Activated CD4-positive, alpha-beta T cell treated with anti-CD3 and anti-CD28 coated beads, Interleukin-2, amount 10 ng/mL, durations not matched to agents 24 days and 14 days (primary cell): ENCODE data around the gene TUBG2. TPM values are rescaled to one million over a fixed set of nuclear protein-coding genes. Genes with fewer than 3 reads are reported as not detected.

Experiments
- DNase-seq: peaks from one replicate; pipeline ENCODE4 v3.0.0; 2022
- H3K27ac Mint-ChIP-seq: one replicate; pipeline ENCODE4 v1.8.0; 2022; ENCODE audit warnings: mild to moderate bottlenecking, mixed read lengths
- H3K27me3 Mint-ChIP-seq: one replicate; pipeline ENCODE4 v1.8.0; 2022; ENCODE audit warnings: mixed read lengths
- H3K36me3 Mint-ChIP-seq: one replicate; pipeline ENCODE4 v1.8.0; 2022; ENCODE audit warnings: low read depth, mild to moderate bottlenecking, mixed read lengths
- H3K4me1 Mint-ChIP-seq: one replicate; pipeline ENCODE4 v1.8.0; 2021; ENCODE audit warnings: mixed read lengths
- H3K4me3 Mint-ChIP-seq: one replicate; pipeline ENCODE4 v1.8.0; 2022; ENCODE audit warnings: mild to moderate bottlenecking, moderate library complexity, mixed read lengths
- H3K9me3 Mint-ChIP-seq: one replicate; pipeline ENCODE4 v1.8.0; 2021; ENCODE audit warnings: mixed read lengths
- intact Hi-C: fragments of 100-400 bp; cut with micrococcal nuclease; formaldehyde crosslinking; loops from one replicate; pipeline ENCODE4 v1.15.1; 2023
- total RNA-seq: library from RNA; stranded (reverse); gene quantifications from 2 replicates; pipeline ENCODE4 v1.2.3, GENCODE V29; 2022

TUBG2 gene
- total RNA-seq, 1 donor from 2014 or later: 12.9 TPM

DNA sequence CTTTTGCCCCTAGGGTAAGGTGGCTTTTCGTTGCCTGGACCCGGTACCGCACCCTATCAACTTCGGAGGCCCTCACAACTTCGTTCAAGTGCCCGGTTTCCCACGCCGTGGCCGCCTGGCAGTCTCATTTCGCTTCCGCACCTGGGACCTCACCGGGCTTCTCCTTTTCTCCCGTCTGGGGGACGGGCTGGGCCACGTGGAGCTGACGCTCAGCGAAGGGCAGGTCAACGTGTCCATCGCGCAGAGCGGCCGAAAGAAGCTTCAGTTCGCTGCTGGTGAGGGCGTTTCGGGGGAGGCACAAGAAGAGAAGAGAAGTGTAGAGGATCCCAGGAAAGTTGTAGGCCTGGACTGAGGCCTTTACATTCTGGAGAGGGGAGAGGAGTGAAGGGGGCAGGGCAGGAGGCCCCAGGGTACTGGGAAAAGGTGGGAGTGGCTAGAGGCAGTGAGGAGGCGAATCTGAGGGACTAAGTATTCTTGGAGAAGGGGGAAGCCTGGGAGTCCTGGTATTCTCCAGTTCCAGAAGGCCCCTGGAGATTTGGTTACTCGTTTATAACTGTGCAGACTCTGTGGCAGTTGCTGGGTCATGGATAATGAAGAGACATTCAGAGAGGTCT lies 28.7 kb downstream of the TUBG2 start:
- Mint-ChIP-seq H3K27ac (no peak overlapping the region), H3K27me3 (peaks cover 11% of the 10 kb centered on the region), H3K36me3 (no peaks in the 10 kb centered on the region), H3K4me1 (peaks cover 9% of the 10 kb centered on the region), H3K9me3 (no peaks in the 10 kb centered on the region), H3K4me3 (no peak overlapping the region)
- intact Hi-C loops: no loop called here
- DNase-seq: no peak

DNA sequence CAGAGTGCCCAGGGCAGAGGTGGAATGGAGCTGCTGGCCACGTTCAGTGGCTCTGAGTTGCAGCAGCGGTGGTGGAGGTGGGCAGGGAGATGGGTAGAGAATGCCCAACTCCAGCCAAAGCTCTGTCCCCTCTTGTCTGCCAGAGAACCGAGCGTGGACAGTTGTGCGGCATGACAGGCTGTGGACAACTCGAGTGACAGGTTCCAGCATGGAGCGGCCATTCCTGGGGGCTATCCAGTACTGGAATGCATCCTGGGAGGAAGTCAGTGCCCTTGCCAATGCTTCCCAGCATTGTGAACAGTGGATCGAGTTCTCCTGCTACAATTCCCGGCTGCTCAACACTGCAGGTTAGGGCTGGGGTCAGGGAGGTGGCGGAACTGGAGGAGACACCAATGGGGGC lies 31.5 kb downstream of the TUBG2 start:
- no peak overlapping the region for H3K4me3 Mint-ChIP-seq
- no peak overlapping the region for H3K27ac Mint-ChIP-seq
- no peaks in the 10 kb centered on the region for H3K9me3 Mint-ChIP-seq
- intact Hi-C loops: no loop called here
- no peaks in the 10 kb centered on the region for H3K27me3 Mint-ChIP-seq
- no peak for DNase-seq
- H3K4me1 Mint-ChIP-seq: no peaks in the 10 kb centered on the region
- no peaks in the 10 kb centered on the region for H3K36me3 Mint-ChIP-seq

DNA sequence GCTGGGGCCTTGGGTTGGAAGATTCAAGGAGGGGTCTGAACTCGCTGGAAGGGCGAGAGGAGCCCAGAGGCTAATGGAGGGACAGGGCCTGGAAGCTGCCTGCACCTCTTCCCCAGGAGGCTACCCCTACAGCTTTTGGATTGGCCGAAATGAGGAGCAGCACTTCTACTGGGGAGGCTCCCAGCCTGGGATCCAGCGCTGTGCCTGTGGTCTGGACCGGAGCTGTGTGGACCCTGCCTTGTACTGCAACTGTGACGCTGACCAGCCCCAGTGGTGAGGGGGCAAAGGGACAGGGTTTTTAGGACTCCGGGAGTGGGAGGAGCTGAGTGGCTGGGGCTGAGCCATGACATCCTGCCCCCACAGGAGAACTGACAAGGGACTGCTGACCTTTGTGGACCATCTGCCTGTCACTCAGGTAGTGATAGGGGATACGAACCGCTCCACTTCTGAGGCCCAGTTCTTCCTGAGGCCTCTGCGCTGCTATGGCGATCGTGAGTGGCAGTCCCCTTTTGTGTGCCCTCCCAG lies 32.0 kb downstream of the TUBG2 start:
- DNase-seq: no peak
- Mint-ChIP-seq H3K36me3 (no peaks in the 10 kb centered on the region), H3K4me3 (no peak overlapping the region), H3K4me1 (no peaks in the 10 kb centered on the region), H3K27me3 (no peaks in the 10 kb centered on the region), H3K27ac (no peak overlapping the region), H3K9me3 (no peaks in the 10 kb centered on the region)
- intact Hi-C loops: no loop called here

DNA sequence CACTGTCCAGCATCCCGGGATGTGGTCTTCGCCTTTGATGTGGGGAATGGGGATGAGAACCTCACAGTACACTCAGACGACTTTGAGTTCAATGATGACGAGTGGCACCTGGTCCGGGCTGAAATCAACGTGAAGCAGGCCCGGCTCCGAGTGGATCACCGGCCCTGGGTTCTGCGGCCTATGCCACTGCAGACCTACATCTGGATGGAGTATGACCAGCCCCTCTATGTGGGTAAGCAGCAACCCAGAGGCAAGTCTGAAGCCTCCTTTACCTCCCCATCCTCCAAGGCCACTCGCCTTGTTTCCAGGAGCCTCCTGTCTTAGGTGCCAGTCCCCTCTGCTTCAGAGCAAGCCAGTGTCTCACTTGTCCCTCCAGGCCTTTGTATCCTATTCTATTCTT lies 33.4 kb downstream of the TUBG2 start:
- Mint-ChIP-seq H3K27me3 (no peaks in the 10 kb centered on the region), H3K36me3 (no peaks in the 10 kb centered on the region), H3K9me3 (no peaks in the 10 kb centered on the region), H3K4me1 (no peaks in the 10 kb centered on the region), H3K27ac (no peak overlapping the region), H3K4me3 (no peak overlapping the region)
- intact Hi-C loops: no loop called here
- DNase-seq: no peak

DNA sequence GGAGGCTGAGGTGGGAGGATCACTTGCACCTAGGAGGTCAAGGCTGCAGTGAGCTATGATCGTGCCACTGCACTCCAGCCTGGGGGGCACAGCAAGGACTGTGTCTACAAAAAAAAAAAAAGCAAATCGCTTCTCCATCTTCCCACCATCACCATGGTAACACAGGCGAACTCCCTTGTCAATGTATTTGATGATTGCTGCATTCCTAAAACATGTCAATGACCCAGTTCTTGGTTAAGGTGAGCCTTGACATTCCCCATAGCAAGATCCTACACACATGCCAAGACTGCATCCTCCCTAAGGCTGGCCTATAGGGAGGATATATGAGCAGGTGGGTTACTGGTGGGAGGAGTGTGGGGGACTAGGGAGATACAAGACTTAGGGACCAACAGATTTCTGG lies 35.4 kb downstream of the TUBG2 start:
- Mint-ChIP-seq H3K27me3 (no peaks in the 10 kb centered on the region), H3K27ac (no peak overlapping the region), H3K9me3 (no peaks in the 10 kb centered on the region), H3K4me3 (no peak overlapping the region), H3K4me1 (no peaks in the 10 kb centered on the region), H3K36me3 (peaks cover 2% of the 10 kb centered on the region)
- intact Hi-C loops: no loop called here
- DNase-seq: no peak

DNA sequence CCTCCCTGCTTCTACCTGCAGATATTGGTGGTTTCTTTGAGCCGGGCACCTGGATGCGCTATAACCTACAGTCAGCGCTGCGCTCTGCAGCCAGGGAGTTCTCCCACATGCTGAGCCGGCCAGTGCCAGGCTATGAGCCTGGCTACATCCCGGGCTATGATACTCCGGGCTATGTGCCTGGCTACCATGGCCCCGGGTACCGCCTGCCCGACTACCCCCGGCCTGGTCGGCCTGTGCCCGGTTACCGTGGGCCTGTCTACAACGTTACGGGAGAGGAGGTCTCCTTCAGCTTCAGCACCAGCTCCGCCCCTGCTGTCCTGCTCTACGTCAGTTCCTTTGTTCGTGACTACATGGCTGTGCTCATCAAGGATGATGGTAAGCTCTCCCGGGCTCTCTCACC lies 36.4 kb downstream of the TUBG2 start:
- Mint-ChIP-seq H3K4me1 (no peaks in the 10 kb centered on the region), H3K36me3 (peaks cover 3% of the 10 kb centered on the region), H3K4me3 (no peak overlapping the region), H3K9me3 (no peaks in the 10 kb centered on the region), H3K27ac (no peak overlapping the region), H3K27me3 (no peaks in the 10 kb centered on the region)
- intact Hi-C loops: no loop called here
- DNase-seq: no peak

DNA sequence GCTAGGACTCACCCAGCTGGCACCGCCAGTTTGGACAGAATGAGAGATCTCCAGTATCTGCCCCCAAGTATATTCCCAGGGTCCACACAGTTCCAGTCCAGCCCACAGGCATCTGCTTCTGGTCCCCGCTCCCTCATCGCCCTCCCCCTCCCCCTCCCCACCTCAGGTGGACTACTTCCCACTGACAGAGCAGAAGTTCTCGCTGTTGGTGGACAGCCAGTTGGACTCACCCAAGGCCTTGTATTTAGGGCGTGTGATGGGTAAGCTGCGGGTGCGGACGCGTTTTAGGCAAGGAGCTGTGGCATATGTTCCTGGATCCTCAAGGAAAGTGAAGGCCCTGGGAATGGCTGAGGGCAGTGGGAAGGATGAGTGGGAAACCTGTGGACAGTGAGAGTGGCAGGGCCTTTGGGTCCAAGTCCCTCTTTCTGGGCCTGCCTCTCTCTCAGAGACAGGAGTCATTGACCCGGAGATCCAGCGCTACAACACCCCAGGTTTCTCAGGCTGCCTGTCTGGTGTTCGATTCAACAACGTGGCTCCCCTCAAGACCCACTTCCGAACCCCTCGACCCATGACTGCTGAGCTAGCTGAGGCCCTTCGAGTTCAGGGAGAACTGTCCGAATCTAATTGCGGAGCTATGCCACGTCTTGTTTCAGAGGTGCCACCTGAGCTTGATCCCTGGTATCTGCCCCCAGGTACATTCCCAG lies 38.2 kb downstream of the TUBG2 start:
- Mint-ChIP-seq H3K27ac (no peak overlapping the region), H3K27me3 (no peaks in the 10 kb centered on the region), H3K4me1 (no peaks in the 10 kb centered on the region), H3K9me3 (no peaks in the 10 kb centered on the region), H3K36me3 (peaks cover 13% of the 10 kb centered on the region), H3K4me3 (no peak overlapping the region)
- DNase-seq: no peak
- intact Hi-C loops: no loop called here

DNA sequence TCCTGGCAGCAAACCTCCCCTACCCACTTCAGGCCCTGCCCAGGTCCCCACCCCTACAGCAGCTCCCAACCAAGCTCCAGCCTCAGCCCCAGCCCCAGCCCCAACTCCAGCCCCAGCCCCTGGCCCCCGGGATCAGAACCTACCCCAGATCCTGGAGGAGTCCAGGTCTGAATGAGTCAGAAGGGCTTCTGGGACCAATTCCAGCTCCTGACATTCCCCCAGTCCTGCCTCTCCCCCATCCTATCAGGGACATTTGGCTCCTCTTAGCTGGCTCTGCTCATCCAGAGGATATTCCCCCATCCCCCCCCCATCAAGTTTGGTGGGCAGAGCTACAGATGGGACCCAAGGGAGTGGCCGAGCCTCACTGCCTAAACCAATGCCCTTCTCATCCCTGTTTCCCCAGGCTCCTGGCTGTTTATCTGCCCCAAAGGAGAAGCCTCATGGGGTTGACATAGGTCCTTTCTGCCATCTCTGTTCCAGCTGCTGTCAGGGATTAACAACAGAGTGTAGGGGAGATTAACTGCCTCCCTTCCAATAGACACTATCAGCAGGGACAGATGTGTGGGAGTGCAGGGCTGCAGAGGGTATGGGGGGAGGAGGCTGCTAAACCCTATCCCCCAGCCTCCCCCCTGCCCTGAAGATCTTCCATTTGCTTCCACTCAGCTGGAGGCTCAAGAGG lies 39.8 kb downstream of the TUBG2 start:
- Mint-ChIP-seq H3K9me3 (no peaks in the 10 kb centered on the region), H3K36me3 (peaks cover 26% of the 10 kb centered on the region), H3K27me3 (no peaks in the 10 kb centered on the region), H3K4me1 (peaks cover under 1% of the 10 kb centered on the region), H3K27ac (no peak overlapping the region), H3K4me3 (no peak overlapping the region)
- intact Hi-C loops: no loop called here
- DNase-seq: no peak

DNA sequence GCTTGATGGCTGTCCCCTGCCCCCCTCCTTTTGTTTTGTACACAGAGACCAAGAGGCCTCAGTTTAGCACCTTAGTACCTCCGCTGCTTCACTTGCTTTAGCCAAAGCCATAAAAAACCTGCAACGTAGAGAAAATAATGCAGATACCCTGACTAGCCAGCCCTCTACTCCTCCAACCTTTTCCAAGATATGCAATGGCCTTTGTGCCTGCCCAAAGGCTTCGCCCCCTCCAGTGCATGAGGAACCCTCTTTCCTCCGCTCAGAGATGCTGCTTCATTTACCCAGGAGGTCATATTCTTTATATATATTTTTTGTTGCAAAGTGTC lies 40.3 kb downstream of the TUBG2 start:
- DNase-seq: no peak
- H3K4me1 Mint-ChIP-seq: peaks cover 2% of the 10 kb centered on the region
- H3K9me3 Mint-ChIP-seq: no peaks in the 10 kb centered on the region
- no peak overlapping the region for H3K4me3 Mint-ChIP-seq
- H3K36me3 Mint-ChIP-seq: peaks cover 29% of the 10 kb centered on the region
- intact Hi-C loops: no loop called here
- no peaks in the 10 kb centered on the region for H3K27me3 Mint-ChIP-seq
- no peak overlapping the region for H3K27ac Mint-ChIP-seq

DNA sequence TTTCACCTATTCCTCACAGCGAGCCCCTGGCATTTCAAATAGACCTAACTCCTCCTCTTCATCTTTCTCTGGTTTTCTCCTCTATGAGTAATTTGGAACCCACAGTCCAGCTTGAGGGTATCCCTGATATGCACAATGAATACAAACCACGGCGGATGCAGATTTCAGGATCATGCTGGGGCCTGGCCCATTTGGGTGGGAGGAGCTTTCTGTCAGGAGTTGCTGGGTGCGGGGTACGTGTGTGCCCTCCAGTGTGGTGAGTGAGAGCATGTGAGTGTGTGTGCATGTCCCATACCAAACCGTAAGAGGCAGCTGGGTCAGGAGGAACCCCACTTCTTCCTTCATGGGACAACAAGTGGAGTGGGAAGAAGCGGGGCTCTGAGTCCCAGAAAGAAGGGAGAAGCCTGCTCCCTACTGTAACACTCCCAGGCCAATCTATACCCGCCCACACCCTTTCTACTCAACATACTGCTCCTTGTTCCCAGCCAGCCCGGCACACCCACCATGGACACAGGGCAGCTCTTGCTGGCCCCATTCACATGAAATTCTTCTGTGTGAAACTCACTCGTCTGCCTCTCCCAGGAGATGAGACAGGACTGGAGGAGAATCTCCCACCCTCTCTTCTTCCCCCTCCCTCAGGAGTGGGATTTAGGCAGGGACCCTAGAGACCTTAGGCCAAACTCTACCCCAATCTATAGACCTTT lies 41.7 kb downstream of the TUBG2 start:
- peaks cover 10% of the 10 kb centered on the region for H3K4me1 Mint-ChIP-seq
- no peaks in the 10 kb centered on the region for H3K27me3 Mint-ChIP-seq
- no peaks in the 10 kb centered on the region for H3K9me3 Mint-ChIP-seq
- intact Hi-C loops: no loop called here
- H3K36me3 Mint-ChIP-seq: peaks cover 39% of the 10 kb centered on the region
- no peak overlapping the region for H3K27ac Mint-ChIP-seq
- no peak overlapping the region for H3K4me3 Mint-ChIP-seq
- DNase-seq: no peak

DNA sequence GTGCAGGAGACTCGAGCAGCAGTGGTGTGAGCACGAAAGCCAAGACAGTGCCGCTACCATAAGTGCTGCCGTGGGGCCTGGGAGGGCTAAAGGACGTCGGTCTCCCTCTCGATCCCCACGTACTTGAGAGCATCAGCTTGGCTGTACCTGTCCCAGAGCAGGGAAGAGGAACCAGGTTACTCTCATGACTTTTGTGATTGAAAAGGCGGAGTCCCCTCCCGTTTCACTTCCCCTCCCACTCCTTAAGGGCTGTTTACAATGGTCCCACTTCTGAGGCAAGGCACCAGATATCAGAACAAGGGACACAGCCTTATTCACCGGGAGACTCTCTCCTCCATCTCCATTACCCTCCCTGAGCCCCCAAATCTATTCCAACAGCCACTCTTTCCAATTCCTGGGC lies 43.4 kb downstream of the TUBG2 start:
- H3K36me3 Mint-ChIP-seq: peaks cover 51% of the 10 kb centered on the region
- H3K4me3 Mint-ChIP-seq: no peak overlapping the region
- H3K9me3 Mint-ChIP-seq: no peaks in the 10 kb centered on the region
- no peak for DNase-seq
- intact Hi-C loops: no loop called here
- H3K27me3 Mint-ChIP-seq: no peaks in the 10 kb centered on the region
- peaks cover 13% of the 10 kb centered on the region for H3K4me1 Mint-ChIP-seq
- no peak overlapping the region for H3K27ac Mint-ChIP-seq

DNA sequence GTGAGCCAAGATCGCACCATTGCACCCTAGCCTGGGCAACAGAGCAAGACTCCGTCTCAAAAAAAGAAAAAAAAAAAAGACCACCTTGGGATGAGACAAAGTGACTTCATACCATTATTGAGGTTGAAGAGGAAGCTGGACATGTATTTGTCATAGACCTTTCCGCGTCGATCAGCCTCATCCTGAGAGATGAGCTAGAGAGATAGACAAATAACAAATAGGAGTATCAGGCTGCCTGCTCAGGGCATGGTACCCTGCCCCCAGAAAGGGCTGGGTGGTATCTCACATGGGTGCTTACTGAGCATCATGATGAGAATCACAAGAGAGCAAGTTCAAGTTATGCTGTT lies 45.4 kb downstream of the TUBG2 start:
- DNase-seq: no peak
- no peaks in the 10 kb centered on the region for H3K27me3 Mint-ChIP-seq
- no peak overlapping the region for H3K27ac Mint-ChIP-seq
- peaks cover 13% of the 10 kb centered on the region for H3K4me1 Mint-ChIP-seq
- H3K4me3 Mint-ChIP-seq: no peak overlapping the region
- H3K36me3 Mint-ChIP-seq: peaks cover 66% of the 10 kb centered on the region
- intact Hi-C loops: no loop called here
- H3K9me3 Mint-ChIP-seq: no peaks in the 10 kb centered on the region

DNA sequence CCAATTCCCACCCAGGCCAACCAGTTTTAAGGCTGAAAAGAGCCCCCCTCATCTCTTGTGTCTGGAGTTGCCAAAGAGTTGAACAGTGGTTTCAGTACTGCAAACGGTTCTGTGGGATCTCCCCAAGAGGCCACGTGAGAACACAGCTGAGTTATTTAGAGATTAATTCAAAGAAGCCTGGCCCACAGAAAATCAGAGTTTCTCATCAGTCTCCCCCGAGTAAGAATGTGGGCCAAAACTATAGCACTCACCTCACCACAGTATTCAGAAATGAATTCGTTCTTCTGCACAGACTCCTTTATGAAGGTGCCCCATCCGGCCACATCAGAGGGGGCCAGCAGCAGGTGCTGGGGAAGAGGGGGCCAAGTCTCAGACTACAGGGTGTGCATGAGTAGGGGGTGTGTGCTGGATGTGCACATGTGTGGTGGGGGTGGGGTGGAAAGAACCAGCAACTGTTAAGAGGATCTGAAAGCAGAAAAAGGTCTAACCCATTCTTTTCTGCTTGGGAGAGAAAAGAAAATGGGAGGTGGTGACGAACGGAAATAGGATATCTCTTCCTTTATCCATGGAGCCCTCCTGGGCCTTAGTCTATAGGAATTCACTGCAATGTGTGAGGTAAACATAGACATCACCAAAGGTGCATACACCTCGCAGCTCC lies 45.9 kb downstream of the TUBG2 start:
- H3K4me3 Mint-ChIP-seq: no peak overlapping the region
- peaks cover 13% of the 10 kb centered on the region for H3K4me1 Mint-ChIP-seq
- H3K27ac Mint-ChIP-seq: no peak overlapping the region
- intact Hi-C loops: no loop called here
- H3K36me3 Mint-ChIP-seq: peaks cover 70% of the 10 kb centered on the region
- peak; percentile 60 for DNase-seq
- H3K27me3 Mint-ChIP-seq: no peaks in the 10 kb centered on the region
- H3K9me3 Mint-ChIP-seq: no peaks in the 10 kb centered on the region

DNA sequence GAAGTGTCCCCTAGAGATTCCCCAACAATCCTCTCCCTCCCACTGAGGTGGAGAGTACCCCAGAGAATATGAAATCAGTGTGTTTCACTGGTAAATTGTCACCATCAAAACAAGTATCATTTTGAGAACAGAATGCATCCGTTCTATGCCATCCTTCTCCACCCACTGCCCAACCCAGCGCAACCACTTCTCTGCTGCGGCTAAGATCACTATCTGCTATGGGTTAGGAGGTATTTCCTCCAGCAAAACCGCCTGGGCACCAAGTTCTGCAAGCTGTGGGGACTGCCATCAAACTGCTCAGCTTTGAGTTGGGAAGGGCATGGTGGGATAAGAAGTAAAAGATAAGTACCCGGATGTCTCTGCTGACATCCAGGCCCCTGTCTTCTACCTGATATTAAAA lies 47.6 kb downstream of the TUBG2 start:
- intact Hi-C loops: no loop called here
- Mint-ChIP-seq H3K36me3 (peaks cover 81% of the 10 kb centered on the region), H3K9me3 (no peaks in the 10 kb centered on the region), H3K4me3 (no peak overlapping the region), H3K4me1 (peaks cover 13% of the 10 kb centered on the region), H3K27ac (no peak overlapping the region), H3K27me3 (no peaks in the 10 kb centered on the region)
- peak; percentile 62 for DNase-seq
